GM21825 (cell line): ENCODE data around the gene ZNF512B.
A peak's percentile ranks its signal among the peaks of the same experiment; 100 is the strongest.
"Not testable (repeated sequence)": the region's sequence is repeated elsewhere in the genome, so short reads cannot be mapped to it uniquely, and the experiment has no call there.

Experiments
- ATAC-seq: cut with Tn5 transposase; IDR thresholded peaks from one replicate; pipeline ENCODE4 v1.9.1; 2021; ENCODE audit warnings: mild to moderate bottlenecking, moderate library complexity; ENCODE audit not compliant: unreplicated experiment

ZNF512B gene, protein sequence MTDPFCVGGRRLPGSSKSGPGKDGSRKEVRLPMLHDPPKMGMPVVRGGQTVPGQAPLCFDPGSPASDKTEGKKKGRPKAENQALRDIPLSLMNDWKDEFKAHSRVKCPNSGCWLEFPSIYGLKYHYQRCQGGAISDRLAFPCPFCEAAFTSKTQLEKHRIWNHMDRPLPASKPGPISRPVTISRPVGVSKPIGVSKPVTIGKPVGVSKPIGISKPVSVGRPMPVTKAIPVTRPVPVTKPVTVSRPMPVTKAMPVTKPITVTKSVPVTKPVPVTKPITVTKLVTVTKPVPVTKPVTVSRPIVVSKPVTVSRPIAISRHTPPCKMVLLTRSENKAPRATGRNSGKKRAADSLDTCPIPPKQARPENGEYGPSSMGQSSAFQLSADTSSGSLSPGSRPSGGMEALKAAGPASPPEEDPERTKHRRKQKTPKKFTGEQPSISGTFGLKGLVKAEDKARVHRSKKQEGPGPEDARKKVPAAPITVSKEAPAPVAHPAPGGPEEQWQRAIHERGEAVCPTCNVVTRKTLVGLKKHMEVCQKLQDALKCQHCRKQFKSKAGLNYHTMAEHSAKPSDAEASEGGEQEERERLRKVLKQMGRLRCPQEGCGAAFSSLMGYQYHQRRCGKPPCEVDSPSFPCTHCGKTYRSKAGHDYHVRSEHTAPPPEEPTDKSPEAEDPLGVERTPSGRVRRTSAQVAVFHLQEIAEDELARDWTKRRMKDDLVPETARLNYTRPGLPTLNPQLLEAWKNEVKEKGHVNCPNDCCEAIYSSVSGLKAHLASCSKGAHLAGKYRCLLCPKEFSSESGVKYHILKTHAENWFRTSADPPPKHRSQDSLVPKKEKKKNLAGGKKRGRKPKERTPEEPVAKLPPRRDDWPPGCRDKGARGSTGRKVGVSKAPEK

DNA sequence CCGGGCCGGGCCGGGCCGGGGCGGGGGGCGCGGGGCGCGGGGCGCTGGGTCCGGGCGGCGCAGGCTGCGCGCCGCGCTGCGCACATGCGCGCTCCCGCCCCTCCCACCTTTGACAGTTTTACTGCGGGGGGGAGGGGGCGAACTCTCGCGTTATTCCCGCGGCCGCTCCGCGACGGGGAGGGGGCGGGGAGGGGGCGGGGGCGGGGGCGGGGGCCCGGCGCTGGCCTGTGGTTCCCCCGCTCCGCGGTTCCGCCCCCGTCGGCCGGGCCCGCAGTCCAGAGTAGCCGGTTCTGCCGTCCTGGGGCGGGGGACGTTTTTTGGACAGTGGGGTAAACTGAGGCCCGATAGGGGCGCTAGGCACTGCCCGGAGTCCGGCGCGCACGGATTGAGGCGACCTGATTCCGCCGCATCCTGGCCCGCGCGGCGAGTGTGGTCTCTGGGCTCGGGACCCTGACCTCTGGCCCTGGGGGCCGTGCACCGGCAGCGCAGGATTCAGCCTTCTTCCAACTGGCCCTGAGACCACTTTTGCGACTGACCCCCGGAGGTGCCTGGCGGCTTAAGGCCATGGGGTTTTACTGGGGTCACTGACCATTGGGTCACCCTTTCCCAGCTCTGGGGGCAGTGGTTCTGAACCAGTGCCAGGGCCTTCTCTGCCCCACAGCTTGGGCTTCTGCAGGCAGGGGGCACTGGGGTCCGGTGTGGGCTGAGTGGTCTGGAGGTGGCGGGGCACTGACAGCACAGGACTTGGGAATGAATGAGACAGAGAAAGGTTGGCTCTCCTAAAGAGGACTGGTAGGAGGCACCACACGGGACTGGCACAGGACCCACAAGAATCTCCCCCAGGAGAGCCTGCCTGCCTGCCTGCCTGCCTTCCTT lies at the start of gene ZNF512B:
ZNF512B (minus strand) TSS at position 93 of the 876 bp plus-strand sequence. CDS start 1,980 bp downstream, outside the sequence.
- no peak for ATAC-seq

DNA sequence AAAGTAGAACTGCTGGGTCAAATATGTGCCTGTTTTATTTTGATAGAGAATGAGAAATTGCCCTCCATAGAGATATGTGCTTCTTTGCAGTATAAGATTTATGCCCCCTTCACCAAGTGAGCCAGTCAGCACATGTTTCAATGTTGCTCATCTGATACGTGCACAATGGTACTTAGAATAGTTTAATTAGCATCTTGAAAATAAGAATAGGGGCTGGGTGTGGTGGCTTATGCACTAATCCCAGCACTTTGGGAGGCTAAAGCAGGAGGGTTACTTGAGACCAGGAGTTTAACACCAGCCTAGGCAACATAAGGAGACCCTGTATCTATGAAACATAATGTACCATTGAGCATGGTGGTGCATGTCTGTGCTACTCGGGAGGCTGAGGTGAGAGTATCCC lies 45.9 kb upstream of the ZNF512B start:
- no peak for ATAC-seq

DNA sequence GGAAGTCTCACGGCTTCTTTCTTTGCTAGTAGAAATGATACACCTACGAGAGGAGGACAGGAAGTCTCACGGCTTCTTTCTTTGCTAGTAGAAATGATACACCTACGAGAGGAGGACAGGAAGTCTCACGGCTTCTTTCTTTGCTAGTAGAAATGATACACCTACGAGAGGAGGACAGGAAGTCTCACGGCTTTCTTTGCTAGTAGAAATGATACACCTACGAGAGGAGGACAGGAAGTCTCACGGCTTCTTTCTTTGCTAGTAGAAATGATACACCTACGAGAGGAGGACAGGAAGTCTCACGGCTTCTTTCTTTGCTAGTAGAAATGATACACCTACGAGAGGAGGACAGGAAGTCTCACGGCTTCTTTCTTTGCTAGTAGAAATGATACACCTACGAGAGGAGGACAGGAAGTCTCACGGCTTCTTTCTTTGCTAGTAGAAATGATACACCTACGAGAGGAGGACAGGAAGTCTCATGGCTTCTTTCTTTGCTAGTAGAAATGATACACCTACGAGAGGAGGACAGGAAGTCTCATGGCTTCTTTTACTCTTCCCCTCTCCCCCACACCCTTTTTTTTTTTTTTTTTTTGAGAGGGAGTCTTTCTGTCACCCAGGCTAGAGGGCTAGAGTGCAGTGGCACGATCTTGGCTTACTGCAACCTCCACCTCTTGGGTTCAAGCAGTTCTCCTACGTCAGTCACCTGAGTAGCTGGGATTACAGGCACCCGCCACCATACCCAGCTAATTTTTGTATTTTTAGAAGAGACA lies 42.8 kb upstream of the ZNF512B start:
- ATAC-seq = not testable (repeated sequence)

DNA sequence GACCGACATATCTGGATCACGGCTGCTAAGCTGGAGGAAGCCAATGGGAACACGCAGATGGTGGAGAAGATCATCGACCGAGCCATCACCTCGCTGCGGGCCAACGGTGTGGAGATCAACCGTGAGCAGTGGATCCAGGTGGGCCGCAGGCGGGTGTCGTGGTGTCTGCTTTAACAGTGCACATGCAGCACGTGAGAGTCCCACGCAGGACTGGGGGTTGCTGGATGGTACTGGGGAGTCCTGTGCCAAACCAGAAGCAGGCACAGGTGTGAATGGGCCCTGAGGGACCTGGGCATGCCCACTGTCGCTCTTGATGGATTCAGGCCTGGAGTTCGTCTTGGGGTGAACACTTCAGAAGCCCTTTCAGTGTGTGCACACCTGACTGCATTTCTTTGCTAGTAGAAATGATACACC lies 41.6 kb upstream of the ZNF512B start:
- ATAC-seq = peak; percentile 27

DNA sequence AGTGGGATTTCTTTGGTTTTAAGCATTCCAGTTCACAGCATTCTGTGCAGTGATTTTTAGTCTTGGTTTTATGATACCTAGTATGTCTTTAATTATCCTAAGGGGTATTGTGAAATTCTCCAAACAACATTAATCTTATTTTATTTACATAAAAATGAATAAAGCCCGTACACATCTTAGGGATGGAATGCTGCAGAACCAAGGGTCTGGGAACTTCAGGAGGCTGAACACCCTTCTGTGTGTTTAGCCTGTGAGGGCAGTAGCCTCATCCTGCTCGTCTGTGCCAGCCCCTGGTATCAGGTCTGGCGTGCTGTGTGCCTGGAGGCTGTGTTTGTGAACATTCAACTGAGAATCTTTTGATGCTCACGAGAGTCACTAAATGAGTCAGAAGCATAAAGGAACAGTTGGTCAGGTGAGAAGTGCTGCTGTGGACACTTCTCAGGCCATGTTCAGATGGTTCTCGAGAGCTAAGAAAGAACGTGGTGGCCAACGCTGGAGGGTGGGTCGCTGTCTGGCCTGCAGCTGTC lies 41.0 kb upstream of the ZNF512B start:
- ATAC-seq = peak; percentile 41

DNA sequence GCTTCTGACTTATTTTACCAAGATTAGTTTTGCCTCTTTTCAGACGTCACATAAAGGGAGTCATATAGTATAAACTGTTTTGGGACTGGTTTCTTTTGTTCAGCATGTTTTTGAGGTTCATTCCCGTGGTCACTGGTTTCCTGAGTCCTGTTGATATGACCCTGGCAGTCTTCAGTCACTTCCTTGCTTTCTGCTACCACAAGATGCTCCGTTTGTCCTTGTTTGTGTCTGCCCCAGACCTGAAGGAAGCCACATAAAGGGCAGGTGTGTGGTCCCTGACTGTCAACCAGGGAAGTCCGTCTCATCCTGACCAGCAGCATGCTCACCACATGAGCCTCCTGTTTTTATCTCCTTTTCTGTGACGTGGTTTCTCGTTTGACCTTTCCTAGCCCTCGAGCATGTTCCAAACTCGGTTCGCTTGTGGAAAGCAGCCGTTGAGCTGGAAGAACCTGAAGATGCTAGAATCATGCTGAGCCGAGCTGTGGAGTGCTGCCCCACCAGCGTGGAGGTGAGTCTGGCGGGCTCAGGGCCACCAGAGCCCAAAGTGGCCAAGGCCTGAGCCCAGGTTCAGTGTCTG lies 40.2 kb upstream of the ZNF512B start:
- ATAC-seq = no peak

DNA sequence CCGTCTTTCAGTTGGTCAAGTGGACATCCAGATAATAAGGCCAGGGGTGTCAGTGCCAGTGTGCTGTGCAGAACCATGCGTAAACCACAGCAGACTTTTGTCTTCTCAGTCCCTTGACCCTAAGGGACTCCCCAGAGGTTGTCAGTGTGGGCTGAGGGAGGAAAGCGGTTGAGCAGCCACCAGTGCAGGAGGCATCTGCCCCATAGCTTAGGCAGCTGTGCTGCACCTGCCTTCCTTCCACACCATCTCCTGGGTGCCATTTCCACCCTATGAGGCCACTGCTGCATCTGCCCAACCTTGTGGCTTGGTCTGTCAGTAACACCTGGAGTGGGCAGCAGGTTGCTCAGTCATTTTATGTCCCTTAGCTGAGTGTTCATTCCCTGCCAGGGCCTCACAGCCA lies 37.2 kb upstream of the ZNF512B start:
- ATAC-seq = no peak

DNA sequence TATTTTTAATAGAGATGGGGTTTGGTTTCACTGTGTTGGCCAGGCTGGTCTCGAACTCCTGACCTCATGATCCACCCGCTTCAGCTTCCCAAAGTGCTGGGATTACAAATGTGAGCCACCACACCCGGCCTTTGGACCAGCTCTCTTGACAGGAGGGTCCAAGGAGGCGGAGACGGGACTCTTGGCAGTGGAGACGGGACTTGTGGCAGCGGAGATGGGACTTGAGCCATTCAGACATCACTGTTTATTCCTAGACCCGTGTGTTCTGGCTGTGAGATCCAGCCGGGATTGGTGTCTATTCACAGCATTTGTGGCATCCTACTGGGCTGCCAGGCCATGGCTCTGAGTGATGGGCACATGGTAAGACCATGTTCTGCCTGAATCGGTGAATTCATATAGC lies 36.8 kb upstream of the ZNF512B start:
- no peak for ATAC-seq

DNA sequence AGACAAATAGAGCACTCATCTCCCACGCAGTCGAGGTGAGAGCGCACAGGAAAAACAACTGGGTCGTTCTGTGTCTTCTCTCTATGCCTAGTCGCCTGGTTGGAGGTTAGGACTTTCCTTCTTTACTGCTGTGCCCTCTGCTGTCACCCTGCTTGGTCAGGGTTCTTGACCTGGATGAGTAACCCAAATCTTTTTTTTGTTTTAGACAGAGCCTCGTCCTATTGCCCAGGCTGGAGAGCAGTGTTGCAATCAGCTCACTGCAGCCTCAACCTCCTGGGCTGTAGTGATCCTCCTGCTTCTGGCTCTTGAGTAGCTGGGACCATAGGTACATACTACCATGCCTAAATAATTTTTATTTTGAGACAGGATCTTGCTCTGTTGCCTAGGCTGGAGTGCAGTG lies 35.7 kb upstream of the ZNF512B start:
- no peak for ATAC-seq

DNA sequence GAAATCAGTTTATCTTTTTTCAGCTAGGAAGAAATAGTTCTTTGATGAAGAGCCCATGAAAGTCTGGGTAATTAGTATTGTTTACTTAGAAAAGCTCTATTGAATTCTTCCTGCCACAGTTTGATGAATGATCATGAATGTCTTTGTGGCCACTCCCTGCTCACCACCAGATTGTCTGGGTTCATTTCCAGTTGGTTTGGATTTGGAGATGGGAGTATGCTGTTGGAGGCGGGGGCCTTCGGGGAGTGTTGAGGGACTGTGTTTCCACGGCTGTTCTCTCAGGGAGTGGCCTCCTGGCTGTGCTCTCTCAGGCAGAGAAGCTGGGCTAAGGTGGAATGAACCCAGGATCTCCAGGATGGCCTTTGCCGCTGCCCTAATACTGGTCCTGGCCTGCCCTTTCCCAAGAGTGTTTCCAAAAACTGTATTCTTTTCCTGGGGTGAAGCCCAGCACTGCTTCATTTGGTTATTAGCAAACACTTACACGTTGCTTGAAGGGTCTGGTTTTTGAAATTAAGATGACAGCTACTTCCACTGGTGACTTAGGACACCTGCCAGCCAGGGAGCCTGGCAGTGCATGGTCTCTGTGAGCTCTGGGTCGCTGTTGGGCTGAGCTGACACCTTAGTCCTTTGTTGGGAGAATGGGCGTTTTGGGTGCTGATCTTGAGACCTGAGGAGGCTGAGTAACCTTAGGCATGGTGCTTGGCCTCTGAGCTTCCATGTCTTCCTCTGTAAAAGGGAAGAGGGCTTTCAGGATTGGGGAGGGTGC lies 34.4 kb upstream of the ZNF512B start:
- ATAC-seq = no peak

DNA sequence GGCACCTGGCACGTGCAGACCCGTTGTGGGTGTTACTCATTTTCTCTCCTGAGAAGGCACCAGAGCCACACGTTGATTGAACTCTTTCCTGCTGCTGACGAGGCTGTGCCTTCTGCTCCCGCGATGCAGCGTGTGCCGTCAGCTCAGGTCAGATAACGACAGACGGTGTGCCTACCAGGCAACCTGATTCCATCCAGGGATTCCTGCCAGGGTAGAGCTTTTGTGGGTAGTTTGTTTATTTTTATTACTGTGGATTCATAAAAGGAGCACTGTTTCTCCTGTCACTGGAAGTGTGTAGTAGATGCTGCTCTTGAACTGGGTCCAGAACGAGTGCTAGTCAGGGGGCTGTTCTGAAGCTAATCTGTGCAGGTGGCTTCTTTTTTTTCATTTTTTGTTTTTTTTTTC lies 31.9 kb upstream of the ZNF512B start:
- no peak for ATAC-seq

DNA sequence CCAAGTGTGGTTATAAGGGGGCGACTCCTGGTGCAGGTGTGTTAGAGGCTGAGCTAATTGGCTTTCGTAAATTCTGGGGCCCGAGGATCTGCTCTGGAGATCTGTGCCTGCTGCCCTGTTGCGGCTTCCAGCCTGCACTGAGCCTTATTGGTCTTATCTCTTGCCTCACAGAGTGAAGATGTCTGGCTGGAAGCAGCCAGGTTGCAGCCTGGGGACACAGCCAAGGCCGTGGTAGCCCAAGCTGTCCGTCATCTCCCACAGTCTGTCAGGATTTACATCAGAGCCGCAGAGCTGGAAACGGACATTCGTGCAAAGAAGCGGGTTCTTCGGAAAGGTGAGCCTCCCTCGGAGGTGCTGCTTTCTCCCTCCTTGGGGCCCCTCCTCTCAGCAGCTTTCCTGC lies 31.2 kb upstream of the ZNF512B start:
- no peak for ATAC-seq

DNA sequence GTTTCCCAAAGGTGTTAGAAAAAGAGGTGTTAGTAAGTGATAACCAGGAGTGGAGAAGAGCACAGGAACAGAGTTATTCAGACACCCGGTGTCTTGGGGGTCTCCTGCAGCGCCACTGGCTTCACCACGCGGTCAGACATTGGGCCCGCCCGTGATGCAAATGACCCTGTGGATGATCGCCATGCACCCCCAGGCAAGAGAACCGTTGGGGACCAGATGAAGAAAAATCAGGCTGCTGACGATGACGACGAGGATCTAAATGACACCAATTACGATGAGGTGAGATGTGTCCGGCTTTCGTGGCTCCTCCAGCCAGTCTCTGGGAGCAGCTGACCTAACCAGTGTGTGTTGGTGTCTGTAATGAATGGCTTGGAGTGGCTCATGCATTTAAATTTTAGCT lies 13.2 kb upstream of the ZNF512B start:
- ATAC-seq = no peak

DNA sequence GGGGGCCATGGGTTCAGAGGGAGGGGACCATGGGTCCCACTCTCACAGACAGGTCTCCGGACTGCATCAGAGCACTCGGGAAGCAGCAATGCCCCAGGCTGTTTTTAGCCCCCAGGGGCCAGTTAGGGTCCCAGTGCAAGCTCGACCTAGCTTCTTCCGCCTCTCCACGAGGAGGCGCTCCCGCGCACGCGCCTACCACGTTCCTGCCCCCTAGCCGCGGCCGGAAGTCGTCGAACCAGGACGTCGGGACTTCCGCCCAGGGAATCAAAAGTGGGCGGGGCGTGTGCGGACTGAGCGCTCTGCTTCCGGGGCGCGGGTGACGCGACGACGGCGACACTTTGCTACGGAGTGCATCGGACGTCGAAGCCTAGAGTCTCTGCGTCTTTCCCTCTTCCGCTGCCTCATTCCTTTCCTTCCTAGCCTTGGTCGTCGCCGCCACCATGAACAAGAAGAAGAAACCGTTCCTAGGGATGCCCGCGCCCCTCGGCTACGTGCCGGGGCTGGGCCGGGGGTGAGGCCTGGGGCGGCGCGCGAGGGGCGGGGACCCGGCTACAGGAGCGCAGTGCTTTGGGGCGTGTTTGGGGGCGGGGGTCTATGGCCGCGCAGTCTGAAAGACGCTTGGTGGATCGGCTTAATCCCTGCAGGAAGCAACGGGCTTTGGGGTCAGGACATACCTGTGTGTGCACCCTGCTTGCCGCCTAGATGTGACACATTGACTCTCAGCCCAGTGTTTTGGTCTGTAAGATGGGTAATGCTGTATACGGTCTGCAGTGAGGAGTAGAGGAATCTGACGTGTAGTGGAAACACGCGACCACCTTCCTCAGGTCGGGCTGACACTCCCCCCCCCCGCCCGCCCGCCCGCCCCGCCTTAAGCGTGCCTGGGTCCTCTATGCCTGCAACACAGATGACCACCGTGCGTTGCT lies 11.3 kb upstream of the ZNF512B start, which contains the start of gene PRPF6:
PRPF6 (plus strand) TSS at position 327 of the 923 bp plus-strand sequence; CDS start at position 441, 114 bp downstream.
- ATAC-seq = peak; percentile 57

DNA sequence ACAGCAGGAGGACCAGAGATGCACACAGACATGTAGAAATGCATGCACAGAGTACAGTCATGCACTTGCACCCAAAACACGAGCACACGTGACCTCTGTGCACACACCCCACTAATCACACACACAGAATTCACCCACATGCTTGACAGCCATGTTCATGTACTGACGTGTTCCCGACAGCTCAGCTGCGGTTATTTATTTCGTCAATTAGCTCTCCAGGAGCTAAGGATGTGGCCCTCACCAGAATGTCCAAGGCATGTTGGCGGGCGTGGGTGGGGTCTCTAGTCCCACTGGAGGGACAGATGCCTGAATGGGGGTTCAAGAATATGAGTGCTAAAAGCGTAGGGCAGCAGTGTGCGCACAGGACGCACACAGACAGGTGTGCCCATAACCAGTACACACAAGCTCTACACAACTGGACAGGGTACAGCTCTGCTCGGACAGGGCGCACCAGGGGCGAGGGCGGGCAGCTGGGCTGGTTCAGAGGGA lies 10.6 kb upstream of the ZNF512B start:
- peak; percentile 9 for ATAC-seq

DNA sequence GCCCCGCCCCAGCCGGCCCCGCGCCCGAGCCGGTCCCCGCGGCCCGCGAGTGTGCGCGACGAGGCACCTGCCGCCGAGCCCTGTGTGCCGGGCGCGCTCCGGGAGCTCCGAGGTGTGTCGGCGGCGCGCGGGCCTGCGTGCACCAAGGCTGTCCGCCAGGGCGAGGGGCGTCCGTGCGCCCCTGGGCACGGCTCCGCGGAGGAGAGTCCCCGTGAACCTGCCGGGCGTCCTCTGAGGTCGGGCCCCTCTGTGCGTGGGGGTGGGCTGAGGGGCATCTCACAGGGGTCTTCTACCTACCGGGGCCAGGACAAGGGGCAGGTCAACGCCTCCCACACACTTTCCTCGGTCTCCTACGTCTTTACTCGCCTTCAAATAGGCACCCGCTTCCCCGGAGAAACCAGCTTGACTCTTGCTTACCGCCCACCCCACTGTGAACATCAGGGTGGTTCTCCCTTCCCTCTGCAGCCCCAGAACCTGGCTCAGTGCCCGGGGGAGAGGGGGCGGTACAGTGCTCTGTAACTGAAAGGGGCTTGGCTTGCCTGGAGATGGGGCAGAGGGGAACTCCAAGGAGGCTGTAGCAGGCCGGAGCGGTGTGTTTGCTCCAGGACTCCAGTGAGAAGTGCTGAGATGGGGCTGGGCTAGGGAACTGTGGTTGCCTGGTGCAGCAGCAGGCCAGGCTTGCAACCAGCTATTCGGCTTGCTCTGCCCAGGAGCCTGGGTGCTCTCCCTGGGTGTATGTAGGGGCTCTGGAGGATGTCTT lies 10.0 kb upstream of the ZNF512B start, which contains the start of gene SAMD10:
SAMD10 (minus strand) TSS at position 86 of the 760 bp plus-strand sequence. CDS start 175 bp downstream, outside the sequence.
- ATAC-seq = peak; percentile 31

DNA sequence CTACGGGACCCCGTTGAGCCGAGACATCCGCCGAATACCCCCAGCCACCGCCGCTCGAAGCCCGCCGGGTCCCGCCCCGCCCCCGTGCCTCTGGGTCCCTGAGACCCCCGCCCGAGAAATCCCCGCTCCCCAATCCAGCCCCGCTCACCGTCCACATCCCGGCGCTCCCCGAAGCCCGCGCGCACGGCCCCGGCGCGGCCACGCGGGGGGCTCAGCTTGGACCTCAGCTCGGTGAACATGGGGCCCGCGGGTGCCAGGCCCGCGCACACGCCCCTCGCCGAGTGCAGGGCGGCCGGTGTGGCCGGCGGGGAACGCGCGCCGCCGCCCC lies 9.5 kb upstream of the ZNF512B start:
- no peak for ATAC-seq
